ENCODE measurements around the gene DNAJC7.
"Not testable (repeated sequence)": the region's sequence is repeated elsewhere in the genome, so short reads cannot be mapped to it uniquely, and the experiment has no call there.

Gene DNAJC7

GRCh38 chr17:41948762-41949460 is 68.3 kb downstream of the DNAJC7 start:
- no peak for DNase-seq

GRCh38 chr17:41944943-41945342 is 72.3 kb downstream of the DNAJC7 start:
- no peak for DNase-seq

- no peak for DNase-seq
Observed at GRCh38 chr17:41943492-41943891, 73.7 kb downstream of the DNAJC7 start.

- no peak for DNase-seq
Observed at GRCh38 chr17:41942626-41943373, 74.4 kb downstream of the DNAJC7 start.

GRCh38 chr17:41941168-41941567 is 76.1 kb downstream of the DNAJC7 start:
- no peak for DNase-seq

GRCh38 chr17:41939693-41940090 is 77.5 kb downstream of the DNAJC7 start:
- DNase-seq, result no peak

- peak; percentile 49 for DNase-seq
Observed at GRCh38 chr17:41939044-41939692, 78.1 kb downstream of the DNAJC7 start.

GRCh38 chr17:41937970-41938954 is 79.0 kb downstream of the DNAJC7 start:
- DNase-seq, result no peak

GRCh38 chr17:41935641-41936040 is 81.6 kb downstream of the DNAJC7 start:
- no peak for DNase-seq

- no peak for DNase-seq
Observed at GRCh38 chr17:41932816-41933389, 84.3 kb downstream of the DNAJC7 start.

GRCh38 chr17:41931715-41932114 is 85.5 kb downstream of the DNAJC7 start:
- not testable (repeated sequence) for DNase-seq

GRCh38 chr17:41930833-41931156 is 86.4 kb downstream of the DNAJC7 start:
- not testable (repeated sequence) for DNase-seq

GRCh38 chr17:41930009-41930832 is 87.0 kb downstream of the DNAJC7 start, which contains the start of gene ODAD4:
ODAD4 (plus strand) TSS chr17:41930617; CDS start chr17:41930724, 107 bp downstream.
- peak; percentile 96 for DNase-seq

GRCh38 chr17:41928693-41929251 is 88.5 kb downstream of the DNAJC7 start:
- DNase-seq, result no peak

Measured in DMS79 treated with DMSO at 0.1 percent for 48 hours (cell line).